HEK293 (cell line): ENCODE results near the gene LRRC59.

Source experiments
- ZNF707 ChIP-seq: fragments of 450-650 bp; formaldehyde crosslinking; IDR thresholded peaks from 2 replicates; pipeline ENCODE4 v1.5.1; 2016; ENCODE audit warnings: missing biosample characterization, missing genetic modification characterization
- TF ChIP-seq, protein P1 (sequence below): fragments of 450-650 bp; formaldehyde crosslinking; IDR thresholded peaks from 2 replicates; pipeline ENCODE4 v1.5.1; 2016; ENCODE audit warnings: missing biosample characterization, missing genetic modification characterization

GRCh38 chr17:50348522-50349242, 48.6 kb downstream of the LRRC59 start:
- TF ChIP-seq, protein P1, sequence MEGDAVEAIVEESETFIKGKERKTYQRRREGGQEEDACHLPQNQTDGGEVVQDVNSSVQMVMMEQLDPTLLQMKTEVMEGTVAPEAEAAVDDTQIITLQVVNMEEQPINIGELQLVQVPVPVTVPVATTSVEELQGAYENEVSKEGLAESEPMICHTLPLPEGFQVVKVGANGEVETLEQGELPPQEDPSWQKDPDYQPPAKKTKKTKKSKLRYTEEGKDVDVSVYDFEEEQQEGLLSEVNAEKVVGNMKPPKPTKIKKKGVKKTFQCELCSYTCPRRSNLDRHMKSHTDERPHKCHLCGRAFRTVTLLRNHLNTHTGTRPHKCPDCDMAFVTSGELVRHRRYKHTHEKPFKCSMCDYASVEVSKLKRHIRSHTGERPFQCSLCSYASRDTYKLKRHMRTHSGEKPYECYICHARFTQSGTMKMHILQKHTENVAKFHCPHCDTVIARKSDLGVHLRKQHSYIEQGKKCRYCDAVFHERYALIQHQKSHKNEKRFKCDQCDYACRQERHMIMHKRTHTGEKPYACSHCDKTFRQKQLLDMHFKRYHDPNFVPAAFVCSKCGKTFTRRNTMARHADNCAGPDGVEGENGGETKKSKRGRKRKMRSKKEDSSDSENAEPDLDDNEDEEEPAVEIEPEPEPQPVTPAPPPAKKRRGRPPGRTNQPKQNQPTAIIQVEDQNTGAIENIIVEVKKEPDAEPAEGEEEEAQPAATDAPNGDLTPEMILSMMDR (tag by site-specific recombination) = no peak
- TF ChIP-seq ZNF707 (tag by site-specific recombination) = no peak
